Stimulated activated naive CD8-positive, alpha-beta T cell treated with anti-CD3 and anti-CD28 coated beads, Interleukin-15, Interleukin-2, amounts not matched to agents 100 ng/mL and 50 ng/mL, for 24 hours (primary cell): ENCODE results near the gene UNC93B1.

ENCODE experiments used
- H3K27ac Mint-ChIP-seq: one replicate; pipeline ENCODE4 v1.8.0; 2021; ENCODE audit warnings: mild to moderate bottlenecking, mixed read lengths
- H3K27me3 Mint-ChIP-seq: one replicate; pipeline ENCODE4 v1.8.0; 2021; ENCODE audit warnings: mixed read lengths
- H3K36me3 Mint-ChIP-seq: one replicate; pipeline ENCODE4 v1.8.0; 2021; ENCODE audit warnings: low read depth, mixed read lengths
- H3K4me1 Mint-ChIP-seq: one replicate; pipeline ENCODE4 v1.8.0; 2021; ENCODE audit warnings: low read depth, mixed read lengths
- H3K4me3 Mint-ChIP-seq: one replicate; pipeline ENCODE4 v1.8.0; 2021; ENCODE audit warnings: mild to moderate bottlenecking, mixed read lengths
- H3K9me3 Mint-ChIP-seq: one replicate; pipeline ENCODE4 v1.8.0; 2021; ENCODE audit warnings: mixed read lengths

Gene UNC93B1

GRCh38 chr11:68010090-68011041 is 6.5 kb upstream of the UNC93B1 start, which contains the start of gene ALDH3B1:
Gene ALDH3B1, plus strand, starts transcription at chr11:68010327. Its CDS starts 4,971 bp downstream, at chr11:68015298.
- Mint-ChIP-seq H3K4me1 (peaks cover 19% of the 10 kb centered on the region), H3K9me3 (no peaks in the 10 kb centered on the region), H3K27me3 (no peaks in the 10 kb centered on the region), H3K36me3 (no peaks in the 10 kb centered on the region), H3K27ac (peak within 1 kb of the TSS; percentile 13), H3K4me3 (no peak within 1 kb of the TSS)

- Mint-ChIP-seq H3K4me3 (no peak overlapping the region), H3K27me3 (no peaks in the 10 kb centered on the region), H3K27ac (peak overlapping the region; percentile 13), H3K4me1 (peaks cover 24% of the 10 kb centered on the region), H3K9me3 (no peaks in the 10 kb centered on the region), H3K36me3 (no peaks in the 10 kb centered on the region)
These were observed 5.6 kb upstream of the UNC93B1 start for GRCh38 chr11:68009391-68010089.

GRCh38 chr11:68008381-68009337 is 4.8 kb upstream of the UNC93B1 start:
- Mint-ChIP-seq H3K27me3 (no peaks in the 10 kb centered on the region), H3K9me3 (no peaks in the 10 kb centered on the region), H3K4me1 (peaks cover 30% of the 10 kb centered on the region), H3K4me3 (no peak overlapping the region), H3K27ac (peak overlapping the region; percentile 21), H3K36me3 (no peaks in the 10 kb centered on the region)

DNA sequence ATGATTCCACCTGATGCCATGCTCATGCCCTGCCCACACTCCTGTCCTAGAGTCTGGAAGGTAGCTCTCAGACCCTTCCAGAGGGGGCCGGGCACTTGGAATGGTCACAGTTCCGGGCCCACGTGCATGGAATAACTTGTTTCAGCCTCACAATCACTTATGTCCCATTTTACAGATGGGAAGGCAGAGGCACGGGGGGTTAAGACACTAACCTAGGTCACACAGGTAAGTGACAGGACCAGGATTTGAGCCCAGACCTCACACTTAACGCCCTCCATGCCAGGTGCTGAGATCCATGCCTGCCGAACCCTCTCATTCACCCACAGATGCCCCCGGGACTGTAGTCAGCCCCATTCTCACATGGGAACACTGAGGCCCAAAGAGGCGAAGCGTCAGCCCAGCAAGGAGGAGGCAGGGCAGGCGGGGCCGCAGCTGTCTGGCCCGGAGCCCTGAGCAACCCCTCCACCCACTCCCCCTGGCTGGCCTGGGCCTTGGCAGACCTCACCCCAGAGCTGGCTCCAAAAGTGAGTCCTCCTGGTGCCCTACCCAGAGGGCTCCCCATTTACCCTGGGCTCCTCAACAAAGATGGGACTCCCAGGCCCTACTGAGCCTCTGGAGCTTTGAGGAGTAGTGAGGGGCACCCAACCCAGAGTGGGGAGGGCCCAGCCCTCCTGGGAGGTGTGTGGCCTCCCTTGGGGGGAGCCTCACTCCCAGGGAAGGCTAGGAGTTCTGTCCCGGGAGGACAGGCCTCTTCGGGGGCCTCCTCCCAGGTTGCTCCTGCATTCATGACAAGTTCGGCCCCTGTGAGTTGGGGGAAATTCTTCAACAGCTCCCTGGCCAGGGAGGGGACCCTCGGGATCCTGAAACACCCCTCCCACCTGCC is 3.8 kb upstream of the UNC93B1 start:
- H3K36me3 Mint-ChIP-seq = no peaks in the 10 kb centered on the region
- H3K9me3 Mint-ChIP-seq = no peaks in the 10 kb centered on the region
- H3K27me3 Mint-ChIP-seq = no peaks in the 10 kb centered on the region
- no peak overlapping the region for H3K27ac Mint-ChIP-seq
- H3K4me3 Mint-ChIP-seq = no peak overlapping the region
- H3K4me1 Mint-ChIP-seq = peaks cover 34% of the 10 kb centered on the region

DNA sequence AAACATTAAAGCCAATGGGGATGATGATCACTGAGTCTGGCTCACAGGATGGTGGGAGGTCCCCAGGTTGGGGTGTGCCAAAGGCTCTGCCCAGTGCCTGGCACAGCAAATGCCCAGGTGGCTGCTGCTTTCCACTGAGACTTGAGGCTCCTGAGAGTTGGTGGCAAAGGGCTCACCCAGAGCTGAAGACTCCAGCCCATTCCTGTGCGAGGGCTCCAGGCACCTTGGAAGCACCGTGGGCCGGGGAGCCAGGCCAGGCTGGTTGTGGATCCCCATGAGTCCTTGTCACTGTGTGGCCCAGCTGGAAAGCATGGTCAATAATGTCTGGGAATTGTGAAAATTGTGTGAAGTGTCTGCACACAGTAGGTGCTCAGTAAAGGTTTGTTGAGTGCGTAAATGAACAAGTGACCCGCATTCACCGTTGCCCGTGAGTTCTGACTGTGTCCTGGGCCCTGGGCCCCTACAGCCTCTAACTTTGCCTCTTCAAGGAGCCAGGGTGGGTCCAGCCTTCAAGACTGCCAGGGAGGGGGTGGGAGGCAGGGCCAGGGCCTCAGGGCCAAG is 2.8 kb upstream of the UNC93B1 start:
- no peak overlapping the region for H3K4me3 Mint-ChIP-seq
- H3K9me3 Mint-ChIP-seq = no peaks in the 10 kb centered on the region
- no peak overlapping the region for H3K27ac Mint-ChIP-seq

DNA sequence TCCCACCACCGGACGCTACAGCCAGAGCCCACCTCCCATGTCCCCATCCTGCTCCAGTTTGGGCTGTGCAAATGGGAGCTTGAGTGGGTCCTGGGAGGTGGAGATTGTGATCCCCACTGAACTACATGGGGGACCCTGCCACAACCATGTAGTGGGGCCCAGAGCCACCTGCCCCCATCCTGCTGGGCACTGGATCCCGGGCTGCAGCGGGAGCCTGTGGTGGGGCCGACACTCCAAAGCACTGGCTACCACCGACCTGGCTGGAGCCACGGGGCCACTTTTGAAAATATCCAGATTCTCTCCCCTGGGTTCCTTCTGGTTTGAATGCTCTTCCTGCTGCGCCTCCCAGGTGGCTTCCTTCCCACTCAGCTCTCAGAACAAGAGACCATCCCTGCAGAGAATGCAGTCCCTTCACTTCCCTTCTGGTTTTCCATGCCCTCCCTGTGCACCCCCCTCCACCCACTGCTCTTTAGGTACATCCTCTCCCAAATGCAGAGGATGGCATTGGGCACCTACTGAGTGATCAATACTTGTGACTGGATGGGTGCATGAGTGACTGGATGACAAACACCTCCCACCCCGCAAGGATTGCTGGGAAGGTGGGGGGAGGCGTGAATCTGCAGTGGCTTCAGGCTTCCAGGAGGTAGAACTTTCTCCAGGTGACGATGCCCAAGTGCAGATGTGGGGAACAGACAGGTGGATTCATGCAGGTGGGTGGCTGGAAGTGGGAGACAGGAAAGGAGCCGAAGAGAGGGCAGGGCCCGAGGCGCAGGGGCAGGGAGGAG is 846 bp upstream of the UNC93B1 start:
- no peaks in the 10 kb centered on the region for H3K36me3 Mint-ChIP-seq
- H3K27ac Mint-ChIP-seq = peak overlapping the region; percentile 84
- no peaks in the 10 kb centered on the region for H3K27me3 Mint-ChIP-seq
- no peaks in the 10 kb centered on the region for H3K9me3 Mint-ChIP-seq
- H3K4me3 Mint-ChIP-seq = peak overlapping the region; percentile 78
- peaks cover 37% of the 10 kb centered on the region for H3K4me1 Mint-ChIP-seq

More for the DNA sequence above, 2.8 kb upstream of the UNC93B1 start:
- no peaks in the 10 kb centered on the region for H3K36me3 Mint-ChIP-seq
- H3K4me1 Mint-ChIP-seq = peaks cover 41% of the 10 kb centered on the region
- no peaks in the 10 kb centered on the region for H3K27me3 Mint-ChIP-seq

- Mint-ChIP-seq H3K36me3 (no peaks in the 10 kb centered on the region), H3K9me3 (no peaks in the 10 kb centered on the region), H3K27ac (no peak overlapping the region), H3K4me3 (peak overlapping the region; percentile 78), H3K27me3 (no peaks in the 10 kb centered on the region), H3K4me1 (peaks cover 31% of the 10 kb centered on the region)
These were observed 705 bp downstream of the UNC93B1 start for GRCh38 chr11:68002938-68003845.

DNA sequence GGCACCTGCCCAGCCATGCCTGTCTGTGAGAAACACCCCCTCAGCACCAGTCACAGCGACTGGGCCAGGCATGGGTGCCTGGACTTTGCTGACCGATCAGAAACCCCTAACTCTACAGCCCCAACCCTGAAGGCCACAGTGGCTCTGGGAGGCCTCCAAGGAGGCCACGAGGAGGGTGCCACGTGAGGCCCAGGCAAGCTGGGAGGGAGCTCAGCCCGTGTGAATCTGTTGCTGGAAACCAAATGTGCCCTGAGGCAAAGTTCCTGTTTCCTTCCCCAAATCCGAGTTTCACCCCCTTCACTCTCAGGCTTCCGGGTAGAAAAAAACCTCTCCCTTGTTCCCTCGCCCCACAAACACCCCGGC is 1.3 kb downstream of the UNC93B1 start:
- H3K36me3 Mint-ChIP-seq = no peaks in the 10 kb centered on the region
- H3K9me3 Mint-ChIP-seq = no peaks in the 10 kb centered on the region
- H3K4me1 Mint-ChIP-seq = peaks cover 35% of the 10 kb centered on the region
- H3K27me3 Mint-ChIP-seq = no peaks in the 10 kb centered on the region
- H3K27ac Mint-ChIP-seq = peak overlapping the region; percentile 34
- H3K4me3 Mint-ChIP-seq = peak overlapping the region; percentile 78

GRCh38 chr11:67999704-68000103 is 4.2 kb downstream of the UNC93B1 start:
- H3K27me3 Mint-ChIP-seq = no peaks in the 10 kb centered on the region
- H3K9me3 Mint-ChIP-seq = no peaks in the 10 kb centered on the region
- H3K4me1 Mint-ChIP-seq = peaks cover 37% of the 10 kb centered on the region
- peaks cover 8% of the 10 kb centered on the region for H3K36me3 Mint-ChIP-seq
- no peak overlapping the region for H3K4me3 Mint-ChIP-seq
- H3K27ac Mint-ChIP-seq = no peak overlapping the region

DNA sequence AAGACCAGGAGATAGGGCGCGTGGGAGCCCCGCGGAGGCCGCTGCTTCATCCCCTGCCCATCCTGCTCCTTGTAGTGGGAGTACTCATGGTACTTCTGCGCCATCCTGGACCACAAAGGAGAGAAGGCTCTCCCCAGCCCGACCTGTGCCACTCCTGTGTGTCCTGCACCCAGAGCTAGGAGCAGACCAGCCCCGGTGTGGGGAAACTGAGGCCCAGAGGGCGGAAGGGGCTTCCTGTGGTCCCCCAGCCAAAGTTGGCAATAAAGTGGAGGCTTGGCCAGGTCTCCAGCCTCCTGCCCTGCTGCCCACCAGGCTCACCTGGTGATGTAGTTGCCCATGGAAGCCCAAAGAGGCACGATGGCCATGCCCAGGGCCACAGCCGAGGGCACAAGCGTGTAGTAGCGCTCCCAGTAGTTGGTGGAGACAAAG is 4.7 kb downstream of the UNC93B1 start:
- no peak overlapping the region for H3K27ac Mint-ChIP-seq
- no peak overlapping the region for H3K4me3 Mint-ChIP-seq
- H3K27me3 Mint-ChIP-seq = no peaks in the 10 kb centered on the region
- no peaks in the 10 kb centered on the region for H3K9me3 Mint-ChIP-seq
- peaks cover 34% of the 10 kb centered on the region for H3K4me1 Mint-ChIP-seq
- peaks cover 8% of the 10 kb centered on the region for H3K36me3 Mint-ChIP-seq

GRCh38 chr11:67998150-67999045 is 5.5 kb downstream of the UNC93B1 start:
- Mint-ChIP-seq H3K36me3 (peaks cover 8% of the 10 kb centered on the region), H3K27me3 (no peaks in the 10 kb centered on the region), H3K4me1 (peaks cover 36% of the 10 kb centered on the region), H3K27ac (peak overlapping the region; percentile 47), H3K4me3 (no peak overlapping the region), H3K9me3 (no peaks in the 10 kb centered on the region)
